Measurements from ENCODE around the gene SHISA6. TPM values are rescaled to one million over a fixed set of nuclear protein-coding genes. Genes with fewer than 3 reads are reported as not detected.

SHISA6 gene
- total RNA-seq, 1 donor from 2014 or later: 3.3 TPM

GRCh38 chr17:11511696-11512095 is 270.7 kb downstream of the SHISA6 start:
- Histone ChIP-seq H3K9me3 (ENCODE audit: low read depth) (no peaks in the 10 kb centered on the region), H4K20me1 (ENCODE audit: low read depth) (peaks cover 3% of the 10 kb centered on the region), H3K27me3 (no peaks in the 10 kb centered on the region), H2AFZ (replicated peaks) (no peak overlapping the region), H3K27ac (no peak overlapping the region), H3F3A (ENCODE audit: low read depth) (no peaks in the 10 kb centered on the region), H3K4me1 (no peaks in the 10 kb centered on the region), H3K4me2 (no peak overlapping the region), H3K9ac (no peak overlapping the region), H3K36me3 (no peaks in the 10 kb centered on the region), H3K4me3 (no peak overlapping the region), H3K79me2 (ENCODE audit: low read depth) (no peaks in the 10 kb centered on the region)
- H3K4me3 Mint-ChIP-seq: no peak overlapping the region
- no peak for TF ChIP-seq EZH2 (IDR thresholded peaks at IDR 0.05)
- no peak for TF ChIP-seq EZH2phosphoT487 (IDR thresholded peaks at IDR 0.05)
- TF ChIP-seq, protein P1, sequence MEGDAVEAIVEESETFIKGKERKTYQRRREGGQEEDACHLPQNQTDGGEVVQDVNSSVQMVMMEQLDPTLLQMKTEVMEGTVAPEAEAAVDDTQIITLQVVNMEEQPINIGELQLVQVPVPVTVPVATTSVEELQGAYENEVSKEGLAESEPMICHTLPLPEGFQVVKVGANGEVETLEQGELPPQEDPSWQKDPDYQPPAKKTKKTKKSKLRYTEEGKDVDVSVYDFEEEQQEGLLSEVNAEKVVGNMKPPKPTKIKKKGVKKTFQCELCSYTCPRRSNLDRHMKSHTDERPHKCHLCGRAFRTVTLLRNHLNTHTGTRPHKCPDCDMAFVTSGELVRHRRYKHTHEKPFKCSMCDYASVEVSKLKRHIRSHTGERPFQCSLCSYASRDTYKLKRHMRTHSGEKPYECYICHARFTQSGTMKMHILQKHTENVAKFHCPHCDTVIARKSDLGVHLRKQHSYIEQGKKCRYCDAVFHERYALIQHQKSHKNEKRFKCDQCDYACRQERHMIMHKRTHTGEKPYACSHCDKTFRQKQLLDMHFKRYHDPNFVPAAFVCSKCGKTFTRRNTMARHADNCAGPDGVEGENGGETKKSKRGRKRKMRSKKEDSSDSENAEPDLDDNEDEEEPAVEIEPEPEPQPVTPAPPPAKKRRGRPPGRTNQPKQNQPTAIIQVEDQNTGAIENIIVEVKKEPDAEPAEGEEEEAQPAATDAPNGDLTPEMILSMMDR (IDR thresholded peaks at IDR 0.05): no peak
- H3K27me3 Mint-ChIP-seq (ENCODE audit: insufficient read depth, low read depth): peaks cover 21% of the 10 kb centered on the region
- no peaks in the 10 kb centered on the region for H3K4me1 Mint-ChIP-seq
- H3K27ac Mint-ChIP-seq: no peak overlapping the region
- H3K36me3 Mint-ChIP-seq: no peaks in the 10 kb centered on the region
- no peak for DNase-seq (ENCODE audit: low spot score)
- peaks cover 2% of the 10 kb centered on the region for H3K9me3 Mint-ChIP-seq

- Mint-ChIP-seq H3K4me1 (no peaks in the 10 kb centered on the region), H3K4me3 (no peak overlapping the region), H3K9me3 (peaks cover 2% of the 10 kb centered on the region), H3K36me3 (no peaks in the 10 kb centered on the region), H3K27me3 (ENCODE audit: insufficient read depth, low read depth) (peaks cover 14% of the 10 kb centered on the region), H3K27ac (no peak overlapping the region)
- H3K79me2 ChIP-seq (ENCODE audit: low read depth): no peaks in the 10 kb centered on the region
- H3K27me3 ChIP-seq: no peaks in the 10 kb centered on the region
- no peak overlapping the region for H2AFZ ChIP-seq (replicated peaks)
- H3K4me3 ChIP-seq: no peak overlapping the region
- H4K20me1 ChIP-seq (ENCODE audit: low read depth): no peaks in the 10 kb centered on the region
- no peaks in the 10 kb centered on the region for H3K36me3 ChIP-seq
- H3K9ac ChIP-seq: no peak overlapping the region
- H3K4me1 ChIP-seq: peaks cover 5% of the 10 kb centered on the region
- no peak overlapping the region for H3K27ac ChIP-seq
- H3F3A ChIP-seq (ENCODE audit: low read depth): no peaks in the 10 kb centered on the region
- H3K9me3 ChIP-seq (ENCODE audit: low read depth): no peaks in the 10 kb centered on the region
- TF ChIP-seq EZH2 (IDR thresholded peaks at IDR 0.05): no peak
- no peak for TF ChIP-seq EZH2phosphoT487 (IDR thresholded peaks at IDR 0.05)
- TF ChIP-seq, protein P1 (IDR thresholded peaks at IDR 0.05): no peak
- H3K4me2 ChIP-seq: no peak overlapping the region
- DNase-seq (ENCODE audit: low spot score): no peak
These were observed 273.6 kb downstream of the SHISA6 start for GRCh38 chr17:11514565-11514964.

DNA sequence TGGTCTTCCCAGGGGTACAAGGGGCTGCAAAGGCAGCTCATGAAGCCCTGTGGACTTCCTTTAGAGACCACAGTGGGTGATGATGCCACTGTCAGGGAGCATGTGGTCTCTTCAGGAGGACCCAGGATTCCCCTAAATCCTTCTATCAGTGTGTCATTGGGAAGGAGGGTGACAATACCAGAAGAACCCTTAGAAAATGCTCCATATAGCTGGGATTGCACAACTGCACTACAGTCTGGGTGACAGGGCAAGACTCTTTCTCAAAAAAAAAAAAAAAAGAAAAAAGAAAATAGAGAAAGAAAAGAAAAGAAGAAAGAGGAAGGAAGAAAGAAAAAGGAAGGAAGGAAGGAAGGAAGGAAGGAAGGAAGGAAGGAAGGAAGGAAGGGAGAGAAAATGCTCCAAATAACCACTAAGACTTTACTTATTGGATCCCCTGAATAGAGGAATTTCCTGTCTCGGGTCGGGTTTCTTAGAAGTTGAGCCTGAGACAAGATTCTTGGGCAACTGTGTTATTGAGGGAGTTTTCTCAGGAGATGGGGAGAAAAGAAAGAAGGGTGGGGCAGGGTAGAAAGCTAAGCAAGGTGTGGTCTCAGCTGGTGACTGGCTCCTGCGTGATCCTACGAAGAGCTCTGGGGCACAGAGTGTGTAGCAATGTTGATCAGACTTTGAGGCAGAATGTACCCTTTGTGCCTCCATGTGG is 274.1 kb downstream of the SHISA6 start:
- no peak overlapping the region for H3K4me2 ChIP-seq
- H3K4me3 ChIP-seq: no peak overlapping the region
- no peaks in the 10 kb centered on the region for H3K79me2 ChIP-seq (ENCODE audit: low read depth)
- no peak overlapping the region for H3K27ac Mint-ChIP-seq
- no peaks in the 10 kb centered on the region for H3F3A ChIP-seq (ENCODE audit: low read depth)
- no peak for DNase-seq (ENCODE audit: low spot score)
- peaks cover 2% of the 10 kb centered on the region for H3K9me3 Mint-ChIP-seq
- H3K4me1 Mint-ChIP-seq: no peaks in the 10 kb centered on the region
- H3K9ac ChIP-seq: no peak overlapping the region
- no peak overlapping the region for H3K4me3 Mint-ChIP-seq
- H3K4me1 ChIP-seq: peaks cover 5% of the 10 kb centered on the region
- H2AFZ ChIP-seq (replicated peaks): no peak overlapping the region
- H3K36me3 Mint-ChIP-seq: no peaks in the 10 kb centered on the region
- H3K27me3 ChIP-seq: no peaks in the 10 kb centered on the region
- H4K20me1 ChIP-seq (ENCODE audit: low read depth): no peaks in the 10 kb centered on the region
- no peaks in the 10 kb centered on the region for H3K36me3 ChIP-seq
- no peaks in the 10 kb centered on the region for H3K9me3 ChIP-seq (ENCODE audit: low read depth)
- no peak overlapping the region for H3K27ac ChIP-seq
- peaks cover 9% of the 10 kb centered on the region for H3K27me3 Mint-ChIP-seq (ENCODE audit: insufficient read depth, low read depth)
- TF ChIP-seq, protein P1 (IDR thresholded peaks at IDR 0.05): no peak
- TF ChIP-seq EZH2 (IDR thresholded peaks at IDR 0.05): no peak
